GM19023 (cell line): ENCODE data around the gene ZNF236.

Experiments
- ATAC-seq: cut with Tn5 transposase; IDR thresholded peaks from one replicate; pipeline ENCODE4 v1.9.1; 2021; ENCODE audit warnings: mild to moderate bottlenecking, moderate library complexity; ENCODE audit not compliant: unreplicated experiment

ZNF236 gene

GRCh38 chr18:76855594-76855993 lies 33.2 kb downstream of the ZNF236 start:
- ATAC-seq, result no peak

- no peak for ATAC-seq
Measured at GRCh38 chr18:76857476-76857875, 35.1 kb downstream of the ZNF236 start.

- peak; percentile 78 for ATAC-seq
Measured at GRCh38 chr18:76859474-76860339, 37.4 kb downstream of the ZNF236 start.

GRCh38 chr18:76860411-76860810 lies 38.1 kb downstream of the ZNF236 start:
- no peak for ATAC-seq

- no peak for ATAC-seq
Measured at GRCh38 chr18:76866666-76867065, 44.3 kb downstream of the ZNF236 start.

GRCh38 chr18:76873311-76873710 lies 51.0 kb downstream of the ZNF236 start:
- no peak for ATAC-seq

GRCh38 chr18:76873713-76874112 lies 51.4 kb downstream of the ZNF236 start:
- no peak for ATAC-seq

GRCh38 chr18:76874642-76875389 lies 52.5 kb downstream of the ZNF236 start:
- peak; percentile 14 for ATAC-seq

GRCh38 chr18:76875390-76876325 lies 53.3 kb downstream of the ZNF236 start:
- ATAC-seq, result peak; percentile 70

GRCh38 chr18:76878426-76878825 lies 56.1 kb downstream of the ZNF236 start:
- no peak for ATAC-seq

- ATAC-seq, result no peak
Measured at GRCh38 chr18:76880026-76880425, 57.7 kb downstream of the ZNF236 start.

GRCh38 chr18:76881744-76882143 lies 59.4 kb downstream of the ZNF236 start:
- ATAC-seq, result no peak

- ATAC-seq, result no peak
Measured at GRCh38 chr18:76882146-76882545, 59.8 kb downstream of the ZNF236 start.

GRCh38 chr18:76885001-76885400 lies 62.6 kb downstream of the ZNF236 start:
- ATAC-seq, result no peak

- ATAC-seq, result no peak
Measured at GRCh38 chr18:76886112-76886511, 63.8 kb downstream of the ZNF236 start.

GRCh38 chr18:76889091-76889699 lies 66.8 kb downstream of the ZNF236 start:
- ATAC-seq, result no peak

GRCh38 chr18:76892832-76893231 lies 70.5 kb downstream of the ZNF236 start:
- ATAC-seq, result no peak

GRCh38 chr18:76894566-76895346 lies 72.4 kb downstream of the ZNF236 start:
- no peak for ATAC-seq

GRCh38 chr18:76895498-76895897 lies 73.1 kb downstream of the ZNF236 start:
- no peak for ATAC-seq

GRCh38 chr18:76896677-76897076 lies 74.3 kb downstream of the ZNF236 start:
- ATAC-seq, result no peak
